Measurements from ENCODE around the gene MAB21L4. TPM values are rescaled to one million over a fixed set of nuclear protein-coding genes. Genes with fewer than 3 reads are reported as not detected.

MAB21L4 gene
- total and polyA plus RNA-seq, 8 donors, result 0.14 to 2.0 (median 1.1) TPM

- ATAC-seq (no peak), DNase-seq (peak in 3 of 6 donors; percentile 15 to 66 (median 49)), FAIRE-seq (no peak)
- intact Hi-C loops (cut with DNase I), result no loop called here
- 79 to 89% methylated on average over 19 of the region's 19 CpGs for WGBS, 2 donors
- no peaks in the 10 kb centered on the region for H3K36me3 ChIP-seq
- no peak for TF ChIP-seq CTCF (IDR thresholded peaks at IDR 0.05)
- no peaks in the 10 kb centered on the region for H3K27me3 ChIP-seq
- H3K9me3 ChIP-seq, result no peaks in the 10 kb centered on the region
- H3K4me1 ChIP-seq, result no peaks in the 10 kb centered on the region
- no peak overlapping the region for H3K27ac ChIP-seq
- H3K4me3 ChIP-seq, result no peak overlapping the region
Observed at GRCh38 chr2:240904216-240905175, 8.5 kb upstream of the MAB21L4 start.

- Histone ChIP-seq H3K27ac (no peak overlapping the region), H3K4me1 (no peaks in the 10 kb centered on the region), H3K9me3 (no peaks in the 10 kb centered on the region), H3K27me3 (no peaks in the 10 kb centered on the region), H3K36me3 (no peaks in the 10 kb centered on the region), H3K4me3 (no peak overlapping the region)
- ATAC-seq (no peak), FAIRE-seq (no peak), DNase-seq (peak in 3 of 6 donors; percentile 20 to 53 (median 49))
- 81 to 89% methylated on average over 34 of the region's 34 CpGs for WGBS, 2 donors
- TF ChIP-seq CTCF (IDR thresholded peaks at IDR 0.05), result no peak
- intact Hi-C loops (cut with DNase I), result no loop called here
Observed at GRCh38 chr2:240903191-240904060, 7.5 kb upstream of the MAB21L4 start.

- H3K9me3 ChIP-seq, result no peaks in the 10 kb centered on the region
- ATAC-seq, result no peak
- no peaks in the 10 kb centered on the region for H3K4me1 ChIP-seq
- H3K27ac ChIP-seq, result no peak overlapping the region
- TF ChIP-seq CTCF (IDR thresholded peaks at IDR 0.05), result no peak
- no peaks in the 10 kb centered on the region for H3K27me3 ChIP-seq
- H3K4me3 ChIP-seq, result no peak overlapping the region
- no peak for FAIRE-seq
- intact Hi-C loops (cut with DNase I), result no loop called here
- 43 to 61% methylated on average over 7 of the region's 7 CpGs for WGBS, 2 donors
- no peaks in the 10 kb centered on the region for H3K36me3 ChIP-seq
- peak in 2 of 6 donors; percentile 46 to 51 for DNase-seq
Observed at GRCh38 chr2:240902615-240903041, 6.7 kb upstream of the MAB21L4 start.

GRCh38 chr2:240901986-240902614 is 6.1 kb upstream of the MAB21L4 start:
- TF ChIP-seq CTCF (IDR thresholded peaks at IDR 0.05), result no peak
- Histone ChIP-seq H3K4me3 (no peak overlapping the region), H3K27ac (no peak overlapping the region), H3K4me1 (peaks cover 0 to 1% (median 0%) of the 10 kb centered on the region in 3 donors), H3K9me3 (no peaks in the 10 kb centered on the region), H3K27me3 (no peaks in the 10 kb centered on the region), H3K36me3 (no peaks in the 10 kb centered on the region)
- DNase-seq (peak in 2 of 6 donors; percentile 4 to 30), ATAC-seq (no peak), FAIRE-seq (no peak)
- WGBS, 2 donors, result 76 to 83% methylated on average over 14 of the region's 14 CpGs
- intact Hi-C loops (cut with DNase I), result no loop called here

All from pancreas (tissue), 10 donors.